Inferior parietal cortex (tissue), 1 donor: ENCODE results near the gene WDR20.

ENCODE experiments used
- DNase-seq: peaks from one replicate; pipeline ENCODE4 v3.0.0-alpha.2; 2016; ENCODE audit errors: extremely low spot score

WDR20 gene

DNA sequence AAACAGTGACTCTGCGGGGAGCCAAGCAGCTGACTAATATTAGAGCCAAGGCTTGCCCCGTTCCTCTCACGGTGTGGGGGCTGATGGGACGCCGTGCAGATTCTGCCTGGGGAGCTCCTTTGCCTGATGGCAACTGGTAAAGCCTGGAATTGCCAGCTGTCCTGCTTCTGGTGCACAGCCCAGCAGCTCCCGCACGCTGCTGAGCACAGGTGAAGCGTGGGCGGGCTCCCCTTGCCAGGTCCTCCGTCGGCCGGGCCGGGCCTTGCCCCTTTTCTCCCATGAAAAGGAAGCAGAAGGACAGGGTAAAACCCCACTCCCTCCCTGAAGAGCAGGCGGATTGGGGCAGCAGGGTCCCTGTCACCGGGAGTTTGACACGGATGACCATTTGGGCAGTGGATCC is 79.0 kb downstream of the WDR20 start:
- no peak for DNase-seq

- DNase-seq: no peak
Measured at GRCh38 chr14:102219316-102219715, 79.6 kb downstream of the WDR20 start.

GRCh38 chr14:102220031-102220430 is 80.3 kb downstream of the WDR20 start:
- DNase-seq: no peak

- DNase-seq: no peak
Measured at GRCh38 chr14:102221026-102221425, 81.3 kb downstream of the WDR20 start.

GRCh38 chr14:102222009-102222575 is 82.4 kb downstream of the WDR20 start:
- DNase-seq: no peak

DNA sequence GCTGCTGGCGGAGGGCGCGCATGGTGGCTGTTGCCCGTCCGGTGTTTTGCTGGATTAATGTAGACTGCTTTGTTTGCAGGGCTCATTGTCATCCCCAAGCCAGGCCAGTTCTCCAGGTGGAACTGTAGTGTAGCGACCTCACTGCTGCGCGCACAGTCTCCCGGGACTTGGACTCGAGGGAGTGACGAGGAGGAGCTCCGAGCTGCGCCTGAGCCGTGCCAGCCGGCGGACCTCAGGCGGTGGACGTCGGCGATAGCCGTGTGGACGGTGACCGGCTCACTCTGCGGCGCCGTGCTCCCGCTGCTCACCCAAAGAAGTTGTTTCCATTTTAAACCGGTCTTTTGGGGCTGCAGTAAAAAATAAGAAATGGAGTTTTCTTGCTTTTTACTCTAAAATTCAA is 83.1 kb downstream of the WDR20 start:
- no peak for DNase-seq

DNA sequence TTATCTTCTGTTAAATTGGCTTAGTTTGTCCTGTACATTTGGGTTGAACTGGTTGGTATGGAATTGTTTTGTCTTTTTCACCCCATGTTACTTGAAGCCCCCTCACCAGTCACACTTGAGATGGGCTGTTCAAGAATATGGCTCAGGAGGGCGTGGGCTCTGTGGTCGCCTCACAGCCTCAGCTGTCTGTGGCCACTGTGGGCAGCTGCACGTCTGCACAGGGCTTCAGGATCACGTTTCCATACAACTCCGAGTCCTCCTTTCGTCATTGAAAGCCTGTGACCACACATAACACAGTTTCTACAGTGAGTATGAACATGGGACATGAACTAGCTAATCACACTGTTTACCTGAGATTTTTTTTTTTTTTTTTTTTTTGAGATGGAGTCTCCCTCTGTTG is 84.0 kb downstream of the WDR20 start:
- DNase-seq: no peak

DNA sequence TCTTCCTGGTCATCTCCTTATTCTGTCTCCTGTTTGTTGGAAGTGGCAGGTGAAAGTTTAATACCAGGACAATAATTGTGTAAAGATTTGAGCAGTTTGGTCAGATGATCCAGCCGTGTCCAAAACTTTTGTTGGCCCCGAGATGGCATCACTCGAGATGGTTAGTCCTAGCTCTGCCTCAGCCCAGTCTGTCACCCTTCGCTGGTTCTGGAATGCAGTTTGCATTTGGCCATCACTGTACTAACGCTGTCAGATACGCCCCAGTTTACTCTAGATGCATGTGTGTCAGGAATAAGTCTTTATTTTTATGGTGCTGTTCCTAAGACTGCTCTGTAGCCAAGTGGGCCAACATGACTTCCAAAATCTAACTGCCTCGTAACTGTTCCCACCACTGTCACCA is 85.7 kb downstream of the WDR20 start:
- no peak for DNase-seq

GRCh38 chr14:102225936-102226335 is 86.2 kb downstream of the WDR20 start:
- no peak for DNase-seq

GRCh38 chr14:102226356-102227125 is 86.8 kb downstream of the WDR20 start:
- no peak for DNase-seq

- DNase-seq: no peak
Measured at GRCh38 chr14:102227184-102227964, 87.7 kb downstream of the WDR20 start.

DNA sequence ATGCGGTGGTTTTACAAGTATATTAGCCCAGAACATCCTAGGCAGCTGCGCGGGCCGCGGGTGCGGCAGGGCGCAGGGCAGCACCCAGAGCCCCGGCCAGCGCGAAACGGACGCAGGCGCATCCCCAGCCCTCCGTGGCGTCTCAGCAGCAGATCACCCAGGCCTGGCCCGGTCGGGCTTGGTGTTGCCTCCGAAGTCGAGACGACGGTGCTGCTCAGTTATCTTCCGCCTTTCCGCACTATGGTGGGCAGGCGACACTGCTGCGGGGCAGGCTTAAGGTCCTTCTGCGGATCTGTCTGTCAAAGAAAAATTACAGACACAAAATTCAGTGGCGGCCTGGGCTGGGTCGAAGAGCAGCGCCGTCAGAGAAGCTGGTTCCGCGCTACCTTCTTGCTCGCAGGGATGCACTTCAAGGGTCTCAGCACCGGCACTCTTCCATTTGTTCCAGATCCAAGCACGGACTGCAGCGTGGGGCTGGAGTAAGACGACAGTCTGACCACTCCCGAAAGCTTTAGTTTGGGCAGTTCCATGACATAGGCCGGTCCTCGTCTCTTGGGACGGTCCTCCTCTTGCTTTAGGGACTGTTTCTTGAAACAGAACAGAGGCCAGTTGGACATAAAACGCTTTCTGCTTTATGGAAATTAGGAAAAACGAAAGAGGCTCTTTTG is 89.5 kb downstream of the WDR20 start:
- DNase-seq: no peak

- DNase-seq: no peak
Measured at GRCh38 chr14:102229739-102230092, 90.0 kb downstream of the WDR20 start.

DNA sequence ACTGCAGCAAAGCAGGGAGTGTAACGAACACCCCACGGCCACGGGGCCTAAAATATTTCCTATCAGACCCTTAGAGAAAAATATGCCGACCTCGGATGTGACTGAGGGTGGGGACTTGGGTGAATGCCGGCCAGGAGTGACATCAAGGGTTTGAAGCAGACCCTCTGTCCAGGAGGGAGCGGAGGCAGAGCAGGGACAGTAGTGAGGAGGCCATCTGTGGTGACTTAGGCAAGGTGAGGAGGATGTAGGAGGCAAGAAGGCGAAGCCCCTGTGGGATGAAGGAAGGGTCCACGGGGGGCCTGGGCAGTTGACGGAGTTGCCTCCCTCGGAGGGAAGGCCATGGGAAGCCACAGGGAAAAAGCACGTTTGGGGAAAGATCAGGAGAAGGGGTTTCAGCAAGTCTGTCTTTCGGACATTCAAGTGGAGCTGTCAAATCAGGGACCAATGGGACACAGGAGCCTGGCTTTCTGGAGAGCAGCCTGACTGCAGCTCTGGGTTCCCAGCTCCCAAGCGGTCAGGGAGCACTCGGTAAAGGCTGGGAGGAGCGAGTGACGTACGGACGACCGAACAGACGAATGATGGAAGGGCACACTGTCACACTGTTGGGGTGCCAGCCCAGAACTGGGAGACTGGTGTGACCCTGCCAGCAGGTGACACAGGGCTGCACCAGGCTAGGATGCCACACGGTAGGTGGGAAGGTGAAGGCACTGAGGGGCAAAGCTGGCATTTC is 90.9 kb downstream of the WDR20 start:
- no peak for DNase-seq

- no peak for DNase-seq
Measured at GRCh38 chr14:102231476-102232347, 92.0 kb downstream of the WDR20 start.

- no peak for DNase-seq
Measured at GRCh38 chr14:102232348-102232625, 92.6 kb downstream of the WDR20 start.

GRCh38 chr14:102233081-102233480 is 93.4 kb downstream of the WDR20 start:
- DNase-seq: no peak

- no peak for DNase-seq
Measured at GRCh38 chr14:102234331-102235264, 94.9 kb downstream of the WDR20 start.

DNA sequence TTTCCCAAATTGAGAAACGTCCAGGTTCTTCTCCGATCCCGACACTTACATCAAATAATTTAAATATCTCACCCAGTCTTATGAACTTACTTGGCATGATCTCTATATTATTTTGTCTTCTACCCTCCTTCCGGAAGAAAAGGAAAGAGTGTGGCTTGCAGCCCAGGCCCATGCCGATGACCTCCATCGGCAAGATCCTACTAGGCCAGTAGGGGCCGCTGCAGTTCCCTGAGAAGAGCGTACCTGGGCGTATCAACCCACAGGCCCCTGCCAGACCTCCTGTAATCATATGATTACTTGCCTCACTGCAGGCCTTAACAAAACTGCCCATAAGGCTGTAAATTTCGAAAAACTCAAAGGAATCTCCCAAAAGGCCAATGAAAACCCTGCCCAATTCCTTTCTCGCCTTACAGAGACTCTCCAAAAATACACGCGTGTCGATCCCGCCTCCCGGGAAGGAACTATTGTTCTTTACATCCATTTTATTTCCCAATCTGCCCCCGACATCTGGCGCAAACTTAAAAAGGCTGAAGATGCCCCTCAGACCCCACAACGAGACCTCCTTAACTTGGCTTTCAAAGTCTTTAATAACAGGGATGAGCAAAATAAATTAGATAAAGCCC is 95.7 kb downstream of the WDR20 start:
- DNase-seq: peak; percentile 74
